Measurements from ENCODE around the gene PDIK1L.
A peak's percentile ranks its signal among the peaks of the same experiment; 100 is the strongest.
"Not testable (repeated sequence)": the region's sequence is repeated elsewhere in the genome, so short reads cannot be mapped to it uniquely, and the experiment has no call there.

PDIK1L gene

GRCh38 chr1:26092422-26092821 is 19.2 kb upstream of the PDIK1L start:
- no peak for DNase-seq

- not testable (repeated sequence) for DNase-seq
These were observed 18.1 kb upstream of the PDIK1L start for GRCh38 chr1:26093569-26093968.

GRCh38 chr1:26094076-26094669 is 17.5 kb upstream of the PDIK1L start:
- no peak for DNase-seq

DNA sequence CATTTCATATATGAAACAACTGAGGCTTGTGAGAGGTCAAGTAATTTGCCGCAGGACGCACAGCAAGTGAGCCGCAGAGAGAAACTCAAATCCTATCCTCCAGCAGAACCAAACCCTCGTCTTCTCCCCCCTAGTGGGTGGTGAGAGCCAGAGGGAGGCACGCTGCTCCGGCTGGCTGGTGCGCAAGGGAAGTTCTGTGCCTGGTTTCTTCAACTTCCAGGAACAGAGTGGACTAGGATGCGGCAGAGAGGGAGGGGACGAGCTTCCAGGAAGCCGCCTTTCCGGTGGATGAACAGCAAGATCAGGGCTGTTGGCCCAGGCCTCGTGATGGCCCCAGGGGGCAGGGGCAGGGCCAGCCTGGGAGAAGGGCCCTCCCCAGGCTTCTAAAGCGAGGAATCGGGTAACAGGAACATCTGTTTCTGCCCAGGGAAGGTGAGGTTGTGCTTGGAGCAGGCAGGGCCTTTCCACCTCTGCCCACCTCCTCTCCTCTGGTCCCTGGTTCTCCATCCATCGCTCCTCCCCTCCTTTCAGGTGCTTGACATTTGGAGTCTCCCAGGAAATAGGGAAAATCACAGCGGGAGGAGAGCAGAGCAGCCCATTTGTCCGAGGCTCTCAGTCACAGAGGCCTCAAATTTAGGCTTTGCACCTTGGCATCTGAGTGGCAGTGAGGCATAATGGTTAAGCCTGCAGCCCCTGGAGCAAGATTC is 16.8 kb upstream of the PDIK1L start:
- DNase-seq, result no peak

DNA sequence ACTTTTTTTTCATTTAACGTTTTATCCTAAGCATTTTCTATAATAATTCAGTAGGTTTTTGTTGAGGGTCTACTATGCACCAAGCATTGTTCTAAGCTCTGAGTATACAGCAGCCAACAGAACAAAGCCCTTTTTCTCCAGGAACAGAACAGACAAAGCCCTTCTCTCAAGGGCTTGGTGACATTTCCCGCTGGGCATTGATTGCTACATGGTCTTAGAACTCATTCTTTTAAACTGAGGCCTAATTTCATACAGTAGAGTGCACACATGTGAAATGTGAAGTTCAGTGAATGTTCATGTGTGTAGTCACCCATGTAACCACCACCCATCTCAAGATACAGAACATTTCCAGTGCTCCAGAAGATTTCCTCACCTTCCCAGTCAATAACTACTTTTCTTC is 15.2 kb upstream of the PDIK1L start:
- no peak for DNase-seq

DNA sequence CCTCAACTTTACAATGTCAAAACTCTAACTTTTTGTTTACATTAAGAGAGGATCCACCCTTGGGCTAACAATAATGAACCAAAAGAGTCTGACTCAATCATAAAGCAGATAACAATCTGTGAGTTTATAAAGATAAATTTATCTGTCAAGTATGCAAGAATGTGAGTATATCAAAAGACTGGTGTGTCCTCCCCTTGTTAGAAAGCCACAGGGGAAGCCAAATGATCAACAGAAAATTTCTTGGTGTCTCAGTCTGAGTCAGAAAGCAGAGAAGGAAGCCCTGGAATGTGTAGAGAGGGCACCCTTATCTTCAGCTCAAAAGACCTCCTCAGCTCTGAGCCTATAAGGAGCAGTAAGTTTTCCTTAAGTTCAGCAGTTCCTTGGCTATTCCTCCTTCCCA is 13.9 kb upstream of the PDIK1L start:
- DNase-seq, result no peak

DNA sequence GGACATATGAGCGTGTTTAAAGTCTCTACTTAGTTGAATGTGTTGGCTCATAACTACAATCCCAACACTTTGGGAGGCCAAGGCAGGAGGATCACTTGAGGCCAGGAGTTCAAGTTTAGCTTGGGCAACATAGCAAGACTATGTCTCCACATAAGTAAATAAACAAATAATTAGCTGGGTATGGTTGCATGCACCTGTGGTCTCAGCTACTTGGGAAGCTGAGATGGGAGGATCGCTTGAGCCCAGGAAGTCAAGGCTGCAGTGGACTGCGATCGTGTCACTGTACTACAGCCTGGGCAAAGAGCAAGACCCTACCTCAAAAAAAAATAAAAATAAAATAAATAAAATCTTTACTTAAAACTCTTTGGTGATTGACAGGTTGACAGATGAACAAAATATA is 13.0 kb upstream of the PDIK1L start:
- no peak for DNase-seq

DNA sequence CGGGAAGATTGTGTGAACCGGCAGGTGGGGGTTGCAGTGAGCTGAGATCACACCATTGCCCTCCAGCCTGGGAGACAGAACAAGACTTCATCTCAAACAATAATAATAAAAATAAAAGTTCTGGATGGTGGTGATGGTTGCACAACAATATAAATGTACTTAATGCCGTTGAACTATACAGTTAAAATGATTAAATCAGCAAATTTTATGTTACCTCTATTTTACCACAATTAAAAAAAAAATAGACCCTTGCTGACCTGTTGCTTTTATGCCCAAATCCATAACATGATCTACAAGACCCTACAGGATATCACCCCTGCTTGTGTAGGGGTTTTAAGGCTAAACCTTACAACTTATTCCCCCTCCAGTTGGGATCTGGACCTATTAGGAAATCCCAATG is 11.8 kb upstream of the PDIK1L start:
- no peak for DNase-seq

- DNase-seq, result not testable (repeated sequence)
These were observed 11.4 kb upstream of the PDIK1L start for GRCh38 chr1:26100204-26100603.

- DNase-seq, result no peak
These were observed 9.5 kb upstream of the PDIK1L start for GRCh38 chr1:26102119-26102518.

- DNase-seq, result no peak
These were observed 9.1 kb upstream of the PDIK1L start for GRCh38 chr1:26102526-26102925.

- not testable (repeated sequence) for DNase-seq
These were observed 6.4 kb upstream of the PDIK1L start for GRCh38 chr1:26105226-26105548.

- no peak for DNase-seq
These were observed 2.1 kb upstream of the PDIK1L start for GRCh38 chr1:26109229-26110164.

- DNase-seq, result peak; percentile 84
These were observed 694 bp upstream of the PDIK1L start for GRCh38 chr1:26110731-26111529.

DNA sequence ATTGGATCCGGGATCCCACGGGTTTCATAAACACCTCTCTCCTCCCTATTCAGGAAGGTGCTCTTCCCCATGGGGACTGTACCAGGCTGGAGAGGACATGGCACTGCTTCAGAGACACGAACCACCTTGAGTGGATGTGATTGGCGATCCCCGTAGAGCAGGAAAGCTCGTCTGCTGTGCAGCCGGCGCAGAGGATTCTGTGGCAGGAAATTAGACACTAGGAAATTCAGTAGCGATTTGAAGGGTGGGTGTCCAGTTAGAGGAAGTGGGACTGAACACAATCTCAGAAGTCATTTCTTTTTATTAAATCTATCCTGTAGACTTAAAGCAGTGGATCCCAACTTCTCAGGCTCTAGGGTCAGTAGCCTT is 767 bp downstream of the PDIK1L start:
- peak; percentile 82 for DNase-seq

DNA sequence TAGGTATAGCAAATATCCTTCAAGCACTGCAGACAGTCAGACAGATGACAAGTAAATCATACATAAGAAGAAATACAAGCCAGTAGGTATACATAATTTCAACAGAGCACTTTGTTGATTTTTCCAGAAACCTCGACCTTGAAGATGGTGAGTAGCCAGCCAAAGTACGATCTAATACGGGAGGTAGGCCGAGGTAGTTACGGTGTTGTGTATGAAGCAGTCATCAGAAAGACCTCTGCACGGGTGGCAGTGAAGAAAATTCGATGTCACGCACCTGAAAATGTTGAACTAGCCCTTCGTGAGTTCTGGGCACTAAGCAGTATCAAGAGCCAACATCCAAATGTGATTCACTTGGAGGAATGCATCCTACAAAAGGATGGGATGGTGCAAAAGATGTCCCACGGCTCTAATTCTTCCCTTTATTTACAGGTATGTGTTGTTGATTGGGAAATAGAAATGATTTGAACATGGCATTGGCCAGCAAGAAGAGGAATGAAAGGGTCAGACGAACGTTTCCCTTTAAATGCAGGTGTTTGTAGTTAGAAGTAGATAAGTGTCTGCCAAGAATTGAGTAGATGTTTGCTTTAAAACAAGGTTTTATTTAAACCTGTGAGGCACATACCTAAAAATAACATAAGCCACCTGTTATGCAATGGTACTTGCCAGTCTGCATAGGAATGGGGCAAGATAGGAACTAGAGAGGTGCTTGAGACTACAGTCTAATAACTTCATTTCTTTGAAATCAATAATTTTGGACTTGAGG is 2.7 kb downstream of the PDIK1L start:
- no peak for DNase-seq

DNA sequence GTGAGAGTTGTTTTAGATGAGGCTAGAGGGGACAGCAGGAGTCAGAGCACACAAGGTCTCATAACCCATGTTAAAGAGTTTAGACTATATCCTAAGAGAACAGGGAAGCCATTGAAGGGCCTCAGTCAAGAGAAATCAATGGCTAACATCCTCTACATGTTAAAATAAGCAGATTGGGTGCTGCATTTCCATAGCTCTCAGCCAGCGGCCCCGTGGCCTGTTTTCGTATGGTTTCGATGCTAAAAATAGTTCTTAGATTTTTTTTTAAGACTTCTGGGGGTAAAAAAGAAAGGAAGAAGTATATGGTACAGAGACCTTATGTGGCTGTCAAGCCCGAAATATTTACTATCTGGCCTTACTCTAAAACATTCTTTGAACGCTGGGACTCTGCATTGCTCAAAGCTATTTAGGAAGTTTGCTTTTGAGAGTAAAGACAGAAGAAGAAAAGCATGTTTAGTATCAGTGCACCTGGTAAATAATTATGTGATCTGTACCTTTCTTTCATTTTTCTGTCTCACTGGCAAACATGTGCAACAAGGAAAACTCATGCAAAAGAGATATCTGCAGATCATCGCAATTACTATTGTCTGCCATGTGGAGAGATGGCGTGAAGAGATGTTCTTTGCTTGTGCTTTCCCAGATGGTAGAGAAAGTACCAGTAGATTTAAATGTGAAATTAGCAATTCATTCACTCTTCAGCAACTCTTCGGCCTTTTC is 8.4 kb downstream of the PDIK1L start:
- no peak for DNase-seq

DNA sequence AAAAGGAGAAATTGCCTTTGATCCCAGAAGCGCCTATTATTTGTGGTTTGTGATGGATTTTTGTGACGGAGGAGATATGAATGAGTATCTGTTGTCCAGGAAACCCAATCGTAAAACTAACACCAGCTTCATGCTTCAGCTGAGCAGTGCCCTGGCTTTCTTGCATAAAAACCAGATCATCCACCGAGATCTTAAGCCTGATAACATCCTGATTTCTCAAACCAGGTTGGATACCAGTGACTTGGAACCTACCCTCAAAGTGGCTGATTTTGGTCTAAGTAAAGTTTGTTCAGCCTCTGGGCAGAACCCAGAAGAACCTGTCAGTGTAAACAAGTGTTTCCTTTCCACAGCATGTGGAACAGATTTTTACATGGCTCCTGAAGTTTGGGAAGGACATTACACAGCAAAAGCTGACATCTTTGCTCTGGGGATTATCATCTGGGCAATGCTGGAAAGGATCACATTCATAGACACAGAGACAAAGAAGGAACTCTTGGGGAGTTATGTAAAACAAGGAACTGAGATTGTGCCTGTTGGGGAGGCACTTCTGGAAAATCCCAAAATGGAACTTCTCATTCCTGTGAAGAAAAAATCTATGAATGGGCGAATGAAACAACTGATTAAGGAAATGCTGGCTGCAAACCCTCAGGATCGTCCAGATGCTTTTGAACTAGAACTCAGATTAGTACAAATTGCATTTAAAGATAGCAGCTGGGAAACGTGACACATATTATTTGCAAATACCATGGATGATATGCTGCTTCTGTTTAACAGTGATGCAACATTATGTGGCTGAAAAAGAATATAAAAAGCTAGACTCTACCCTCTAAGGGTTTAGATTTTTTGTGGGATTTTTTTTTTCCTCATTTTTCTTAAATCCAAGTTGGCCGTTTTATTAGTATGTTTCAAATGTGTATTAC is 10.5 kb downstream of the PDIK1L start:
- no peak for DNase-seq

GRCh38 chr1:26122988-26123973 is 11.7 kb downstream of the PDIK1L start:
- no peak for DNase-seq

Data from NCI-H1092 treated with DMSO at 0.1 percent for 48 hours (cell line).